ENCODE results near the gene PSD2. TPM values are rescaled to one million over a fixed set of nuclear protein-coding genes. Genes with fewer than 3 reads are reported as not detected.

The PSD2 gene
- total RNA-seq, 2 donors from 2014 or later = not detected

GRCh38 chr5:139837711-139838380, 42.2 kb downstream of the PSD2 start:
- Mint-ChIP-seq H3K9me3 (no peaks in the 10 kb centered on the region), H3K4me1 (ENCODE audit: low read depth in 2 of 2) (peaks cover 0 to 5% of the 10 kb centered on the region in 2 donors), H3K27ac (no peak overlapping the region), H3K4me3 (no peak overlapping the region), H3K36me3 (no peaks in the 10 kb centered on the region), H3K27me3 (peaks cover 12 to 13% of the 10 kb centered on the region in 2 donors)
- DNase-seq (ENCODE audit: low spot score) = peak; percentile 45
- ATAC-seq = peak in 1 of 2 donors; percentile 16

DNA sequence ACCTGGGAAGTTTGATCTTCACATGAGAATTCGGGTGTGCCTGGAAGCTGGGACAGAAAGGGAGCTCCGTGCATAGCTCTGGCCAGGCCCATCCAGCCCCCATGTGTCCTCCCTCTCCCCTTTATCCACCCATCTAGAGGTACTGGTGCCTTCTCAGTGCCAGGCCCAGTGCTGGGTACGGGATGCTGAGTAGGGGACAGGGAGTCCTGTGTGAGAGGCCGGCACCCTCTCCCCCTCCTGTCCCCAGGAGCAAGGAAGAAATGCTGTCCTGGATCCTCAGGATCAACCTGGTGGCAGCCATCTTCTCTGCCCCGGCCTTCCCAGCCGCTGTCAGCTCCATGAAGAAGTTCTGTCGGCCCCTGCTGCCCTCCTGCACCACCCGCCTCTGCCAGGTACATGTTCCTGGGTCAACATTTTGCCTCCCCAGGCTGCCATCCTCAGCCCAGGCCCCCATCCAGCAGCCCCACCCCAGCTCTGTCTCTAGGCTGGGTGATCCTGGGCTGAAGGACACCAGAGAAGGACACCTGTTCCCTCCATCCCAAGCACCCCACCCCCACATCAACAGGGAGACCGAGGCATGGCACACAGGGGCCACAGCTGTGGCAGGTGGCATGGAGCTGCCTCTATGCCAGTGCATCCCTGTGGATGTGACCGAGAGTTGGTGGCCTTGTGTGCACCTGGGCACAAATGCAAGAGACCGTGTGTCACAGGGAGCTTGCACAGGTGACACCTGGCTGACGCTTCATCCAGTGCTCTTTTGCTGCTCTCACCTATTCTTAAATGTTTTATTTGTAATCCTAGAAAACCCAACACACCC, 43.0 kb downstream of the PSD2 start:
- peaks cover 0 to 4% of the 10 kb centered on the region in 2 donors for H3K4me1 Mint-ChIP-seq (ENCODE audit: low read depth in 2 of 2)
- DNase-seq (ENCODE audit: low spot score) = peak; percentile 54
- no peaks in the 10 kb centered on the region for H3K36me3 Mint-ChIP-seq
- H3K4me3 Mint-ChIP-seq = no peak overlapping the region
- ATAC-seq = peak in 1 of 2 donors; percentile 34
- no peak overlapping the region for H3K27ac Mint-ChIP-seq
- no peaks in the 10 kb centered on the region for H3K9me3 Mint-ChIP-seq
- H3K27me3 Mint-ChIP-seq = peaks cover 10 to 11% of the 10 kb centered on the region in 2 donors

DNA sequence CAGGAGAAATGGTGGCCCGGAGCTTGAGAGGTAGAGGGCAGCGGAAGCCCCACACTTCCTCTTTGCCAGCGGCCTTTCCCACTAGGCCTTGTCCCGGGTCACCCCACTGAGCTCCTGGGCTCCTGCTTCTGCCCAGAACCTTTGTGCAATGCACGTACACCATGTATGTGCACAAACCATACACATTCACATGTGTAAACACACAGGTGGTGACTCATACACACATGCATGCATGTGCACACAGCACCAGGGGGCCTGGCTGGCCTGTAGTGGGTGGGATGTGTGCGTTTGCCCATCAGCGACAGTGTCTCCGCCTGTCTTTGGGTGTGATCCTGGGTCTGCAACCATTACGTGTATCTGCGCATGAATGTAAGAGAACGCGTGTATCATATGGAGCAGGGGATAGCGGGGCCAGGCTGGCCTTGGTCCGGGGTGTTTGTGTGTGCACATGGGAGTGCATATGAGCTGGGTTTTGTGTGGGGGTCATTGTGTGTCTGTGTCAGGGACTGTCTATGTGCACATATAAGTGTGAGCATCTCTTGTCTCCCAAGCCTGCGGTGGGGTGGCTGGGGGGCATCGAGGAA, 43.7 kb downstream of the PSD2 start:
- H3K27me3 Mint-ChIP-seq = peaks cover 8 to 10% of the 10 kb centered on the region in 2 donors
- H3K4me1 Mint-ChIP-seq (ENCODE audit: low read depth in 2 of 2) = no peaks in the 10 kb centered on the region
- H3K27ac Mint-ChIP-seq = no peak overlapping the region
- ATAC-seq = peak in 1 of 2 donors; percentile 15
- no peaks in the 10 kb centered on the region for H3K36me3 Mint-ChIP-seq
- no peaks in the 10 kb centered on the region for H3K9me3 Mint-ChIP-seq
- peak; percentile 37 for DNase-seq (ENCODE audit: low spot score)
- no peak overlapping the region for H3K4me3 Mint-ChIP-seq

DNA sequence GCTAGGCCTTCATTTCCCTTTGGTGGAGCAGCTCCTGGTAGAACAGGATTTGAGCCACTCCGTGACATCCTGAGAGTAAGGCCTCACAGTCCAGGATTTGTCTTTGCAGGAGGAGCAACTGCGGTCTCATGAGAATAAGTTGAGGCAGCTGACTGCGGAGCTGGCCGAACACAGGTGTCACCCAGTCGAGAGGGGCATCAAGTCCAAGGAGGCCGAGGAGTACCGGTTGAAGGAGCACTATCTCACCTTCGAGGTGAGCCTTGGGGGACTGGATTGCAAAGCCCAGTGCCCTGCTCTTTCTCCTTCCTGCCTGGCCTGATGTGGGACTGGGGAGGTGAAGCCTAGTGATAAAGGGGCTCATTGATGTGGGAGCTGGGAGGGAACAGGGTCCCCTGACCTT, 44.3 kb downstream of the PSD2 start:
- ATAC-seq = no peak
- no peaks in the 10 kb centered on the region for H3K36me3 Mint-ChIP-seq
- H3K9me3 Mint-ChIP-seq = no peaks in the 10 kb centered on the region
- H3K4me3 Mint-ChIP-seq = no peak overlapping the region
- peaks cover 4% of the 10 kb centered on the region in 2 donors for H3K4me1 Mint-ChIP-seq (ENCODE audit: low read depth in 2 of 2)
- no peak overlapping the region for H3K27ac Mint-ChIP-seq
- H3K27me3 Mint-ChIP-seq = peaks cover 6 to 10% of the 10 kb centered on the region in 2 donors
- peak; percentile 53 for DNase-seq (ENCODE audit: low spot score)

DNA sequence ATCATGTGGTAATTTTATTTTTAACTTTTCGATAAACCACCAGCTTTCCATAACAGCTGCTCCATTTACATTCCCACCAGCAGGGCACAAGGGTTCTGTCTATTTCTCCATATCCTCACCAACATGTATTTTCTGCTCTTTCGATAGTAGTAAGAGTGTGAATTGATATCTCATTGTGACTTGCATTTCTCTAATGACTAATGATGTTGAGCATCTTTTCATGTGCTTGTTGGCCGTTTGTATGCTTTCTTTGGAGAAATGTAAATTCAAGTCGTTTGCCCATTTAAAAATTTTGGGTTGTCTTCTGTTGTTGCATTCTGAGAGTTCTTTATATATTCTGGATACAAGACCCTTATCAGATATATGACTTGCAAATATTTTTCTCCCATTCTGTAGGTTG, 45.9 kb downstream of the PSD2 start:
- no peak overlapping the region for H3K4me3 Mint-ChIP-seq
- ATAC-seq (no peak), DNase-seq (ENCODE audit: low spot score) (no peak)
- H3K9me3 Mint-ChIP-seq = no peaks in the 10 kb centered on the region
- H3K27me3 Mint-ChIP-seq = peaks cover 0 to 10% of the 10 kb centered on the region in 2 donors
- H3K4me1 Mint-ChIP-seq (ENCODE audit: low read depth in 2 of 2) = peaks cover 4% of the 10 kb centered on the region in 2 donors
- no peaks in the 10 kb centered on the region for H3K36me3 Mint-ChIP-seq
- no peak overlapping the region for H3K27ac Mint-ChIP-seq

DNA sequence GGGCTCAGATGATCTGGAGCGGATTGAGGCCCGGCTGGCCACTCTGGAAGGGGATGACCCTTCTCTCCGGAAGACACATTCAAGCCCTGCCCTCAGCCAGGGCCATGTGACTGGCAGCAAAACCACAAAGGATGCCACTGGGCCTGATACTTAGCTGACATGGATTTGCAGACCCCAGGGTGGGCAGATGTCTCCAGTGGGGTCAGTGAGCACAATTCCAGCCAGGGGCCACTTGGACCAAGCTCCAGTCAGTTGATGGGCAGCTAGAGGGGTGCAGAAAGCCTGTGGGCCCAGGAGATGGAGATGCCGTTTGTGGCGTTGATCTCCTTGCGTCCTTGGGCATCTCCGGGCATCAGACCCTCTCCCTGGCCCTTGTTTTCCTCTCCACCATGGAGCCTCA, 46.7 kb downstream of the PSD2 start:
- no peak overlapping the region for H3K27ac Mint-ChIP-seq
- H3K27me3 Mint-ChIP-seq = peaks cover 0 to 10% of the 10 kb centered on the region in 2 donors
- no peaks in the 10 kb centered on the region for H3K36me3 Mint-ChIP-seq
- DNase-seq (ENCODE audit: low spot score) (peak; percentile 37), ATAC-seq (no peak)
- H3K4me3 Mint-ChIP-seq = no peak overlapping the region
- H3K4me1 Mint-ChIP-seq (ENCODE audit: low read depth in 2 of 2) = peaks cover 4 to 5% of the 10 kb centered on the region in 2 donors
- H3K9me3 Mint-ChIP-seq = no peaks in the 10 kb centered on the region

- DNase-seq (ENCODE audit: low spot score) = peak; percentile 34
- Mint-ChIP-seq H3K4me3 (no peak overlapping the region), H3K27ac (no peak overlapping the region), H3K36me3 (no peaks in the 10 kb centered on the region), H3K9me3 (no peaks in the 10 kb centered on the region), H3K4me1 (ENCODE audit: low read depth in 2 of 2) (peaks cover 10 to 13% of the 10 kb centered on the region in 2 donors), H3K27me3 (peaks cover 0 to 12% of the 10 kb centered on the region in 2 donors)
- ATAC-seq = no peak
Observed at GRCh38 chr5:139843991-139844390, 48.4 kb downstream of the PSD2 start.

DNA sequence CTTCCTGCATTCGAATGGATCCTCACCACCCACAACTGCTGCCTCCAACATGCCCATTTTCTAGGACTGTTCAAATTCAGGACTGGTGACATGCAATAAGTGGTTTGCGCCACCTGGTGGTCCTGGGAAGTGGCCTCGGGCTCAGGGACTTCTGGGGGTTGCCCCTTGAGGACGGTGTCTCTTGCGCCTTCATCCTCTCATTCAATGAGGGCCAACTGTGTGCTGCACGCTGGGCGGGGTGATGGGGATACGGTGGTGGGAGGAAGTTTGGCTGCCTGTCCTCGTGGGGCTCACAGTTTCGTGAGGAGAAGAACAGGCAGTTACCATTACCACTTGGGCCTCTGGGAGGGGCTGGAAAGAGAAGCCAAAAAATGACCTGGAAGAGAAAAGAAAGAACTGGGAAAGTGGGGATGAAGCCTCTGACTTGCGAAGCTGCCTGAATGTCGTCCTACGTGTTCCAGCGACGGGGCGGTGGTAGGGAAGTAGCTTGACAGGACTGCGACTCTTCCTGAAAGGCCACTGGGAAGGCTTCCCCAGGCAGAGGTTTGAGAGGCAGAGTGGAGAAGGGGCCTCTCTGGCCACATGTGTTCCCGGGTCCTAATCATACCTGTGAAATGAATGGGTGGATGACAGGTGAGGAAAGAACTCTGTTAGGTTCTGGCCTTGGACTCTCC, 49.0 kb downstream of the PSD2 start:
- H3K9me3 Mint-ChIP-seq = no peaks in the 10 kb centered on the region
- H3K27ac Mint-ChIP-seq = no peak overlapping the region
- peaks cover 14 to 15% of the 10 kb centered on the region in 2 donors for H3K4me1 Mint-ChIP-seq (ENCODE audit: low read depth in 2 of 2)
- DNase-seq (ENCODE audit: low spot score) (peak; percentile 80), ATAC-seq (no peak)
- H3K36me3 Mint-ChIP-seq = no peaks in the 10 kb centered on the region
- peaks cover 0 to 12% of the 10 kb centered on the region in 2 donors for H3K27me3 Mint-ChIP-seq
- no peak overlapping the region for H3K4me3 Mint-ChIP-seq

DNA sequence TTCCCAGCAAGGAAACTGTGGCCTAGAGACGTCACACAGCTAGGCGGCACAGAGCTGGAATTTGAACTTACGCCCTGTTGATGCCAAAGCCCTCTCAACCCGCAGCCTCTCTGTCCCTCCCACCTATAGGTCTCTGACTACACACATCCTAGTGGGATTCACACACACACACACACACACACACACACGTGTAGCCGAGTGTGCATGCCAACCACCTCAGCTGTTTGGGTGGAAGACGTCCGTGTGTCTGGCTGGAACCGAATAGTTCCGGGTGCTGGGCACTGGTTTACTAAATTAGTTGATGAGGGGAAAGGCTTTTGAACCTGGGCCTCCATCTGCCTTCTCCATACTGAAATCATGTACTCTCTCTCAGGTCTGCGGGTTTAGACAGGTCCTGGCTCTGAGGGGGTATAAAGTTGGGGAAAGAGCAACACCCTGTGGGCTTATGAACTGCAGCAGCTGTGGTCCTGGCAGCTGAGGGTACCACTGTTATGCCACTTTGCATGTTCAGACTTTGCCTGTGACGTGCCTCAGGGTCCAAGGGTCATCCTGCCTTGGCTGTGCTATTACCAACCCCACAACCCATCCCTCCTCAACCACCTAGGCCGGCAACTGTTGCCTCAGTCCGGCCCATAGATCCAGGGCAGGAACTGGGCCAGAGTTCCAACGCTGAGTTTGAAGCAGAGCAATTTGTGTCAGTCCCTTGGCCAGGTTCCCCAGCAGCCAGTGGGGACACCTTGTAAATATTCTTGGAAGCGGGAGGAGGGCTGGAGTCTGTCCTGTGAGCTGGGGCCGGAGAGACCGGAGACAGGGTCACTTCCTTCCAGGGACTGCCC, 50.5 kb downstream of the PSD2 start:
- peak; percentile 40 for DNase-seq (ENCODE audit: low spot score)
- Mint-ChIP-seq H3K9me3 (no peaks in the 10 kb centered on the region), H3K4me3 (no peak overlapping the region), H3K4me1 (ENCODE audit: low read depth in 2 of 2) (peaks cover 15 to 19% of the 10 kb centered on the region in 2 donors), H3K27ac (no peak overlapping the region), H3K27me3 (peaks cover 0 to 12% of the 10 kb centered on the region in 2 donors), H3K36me3 (no peaks in the 10 kb centered on the region)
- ATAC-seq = no peak

DNA sequence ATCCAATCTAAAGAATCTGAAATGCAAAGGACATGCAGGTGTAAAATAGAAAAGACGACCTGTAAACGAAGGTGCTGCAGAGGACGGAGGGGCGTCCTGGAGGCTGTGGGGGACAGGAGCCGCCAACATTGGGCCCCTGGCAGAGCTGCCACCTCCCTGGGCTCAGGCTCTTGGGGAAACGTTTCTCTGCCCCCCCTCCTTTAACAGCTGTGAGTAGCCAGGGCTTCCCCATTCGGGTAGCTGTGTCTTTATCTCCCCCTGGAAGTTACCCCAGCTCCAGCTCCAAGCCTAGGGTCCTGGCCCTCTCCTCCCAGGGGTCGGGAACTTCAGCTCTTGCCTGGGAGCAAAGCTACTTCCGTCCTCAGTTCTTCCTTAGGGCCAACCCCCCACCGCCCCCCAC, 51.5 kb downstream of the PSD2 start:
- no peak for DNase-seq (ENCODE audit: low spot score)
- Mint-ChIP-seq H3K27me3 (peaks cover 0 to 12% of the 10 kb centered on the region in 2 donors), H3K36me3 (no peaks in the 10 kb centered on the region), H3K9me3 (no peaks in the 10 kb centered on the region), H3K4me1 (ENCODE audit: low read depth in 2 of 2) (peaks cover 15 to 19% of the 10 kb centered on the region in 2 donors), H3K27ac (no peak overlapping the region), H3K4me3 (peak overlapping the region; percentile 59)
- ATAC-seq = no peak

GRCh38 chr5:139847790-139848507, 52.3 kb downstream of the PSD2 start:
- Mint-ChIP-seq H3K4me1 (ENCODE audit: low read depth in 2 of 2) (peaks cover 15 to 19% of the 10 kb centered on the region in 2 donors), H3K9me3 (no peaks in the 10 kb centered on the region), H3K27ac (no peak overlapping the region), H3K36me3 (no peaks in the 10 kb centered on the region), H3K4me3 (peak overlapping the region; percentile 59), H3K27me3 (peaks cover 0 to 10% of the 10 kb centered on the region in 2 donors)
- peak; percentile 92 to 94 for ATAC-seq
- DNase-seq (ENCODE audit: low spot score) = peak; percentile 88

DNA sequence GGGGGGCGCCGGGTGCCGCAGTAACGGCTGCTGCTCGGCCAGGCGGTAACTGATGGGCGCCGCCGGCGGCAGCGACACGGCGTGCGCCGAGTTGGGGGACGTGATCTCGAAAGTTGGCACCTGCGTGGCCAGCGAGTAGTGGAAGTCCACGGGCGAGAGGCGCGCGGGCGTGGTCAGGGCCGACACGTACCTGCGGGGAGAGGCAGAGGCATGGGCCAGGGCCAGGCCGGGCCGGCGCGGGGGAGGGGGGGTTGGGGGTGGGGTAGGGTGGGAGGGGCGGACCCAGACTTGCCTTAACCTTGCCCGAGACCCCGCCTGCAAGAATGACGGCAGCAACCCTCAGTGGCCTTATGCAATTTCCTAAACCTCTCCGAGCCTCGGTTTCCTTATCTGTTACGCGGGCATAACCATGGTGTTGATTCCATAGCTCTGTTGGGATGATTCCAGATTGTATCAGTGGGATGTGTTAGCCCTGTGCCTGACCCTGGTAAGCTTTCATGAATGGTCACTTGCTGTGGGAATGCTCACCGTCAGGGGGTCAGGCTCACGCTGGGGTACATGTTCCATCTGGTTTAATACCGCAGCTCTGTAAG, 53.0 kb downstream of the PSD2 start:
- Mint-ChIP-seq H3K4me1 (ENCODE audit: low read depth in 2 of 2) (peaks cover 15 to 21% of the 10 kb centered on the region in 2 donors), H3K9me3 (no peaks in the 10 kb centered on the region), H3K27me3 (peaks cover 0 to 10% of the 10 kb centered on the region in 2 donors), H3K36me3 (no peaks in the 10 kb centered on the region), H3K4me3 (peak overlapping the region; percentile 52), H3K27ac (peak overlapping the region in 1 of 2 donors; percentile 16)
- DNase-seq (ENCODE audit: low spot score) (no peak), ATAC-seq (peak; percentile 54 to 57)
